Parathyroid adenoma (tissue), 2 donors: ENCODE data around the gene ZBTB20.

Experiments
- H2AFZ ChIP-seq: fragments of 300-600 bp; sonication (generic); one replicate; pipeline ENCODE4 v1.7.0; 2017; ENCODE audit warnings: antibody characterized with exemption, mild to moderate bottlenecking
- H3K27ac ChIP-seq: fragments of 300-600 bp; sonication (generic); one replicate; pipeline ENCODE4 v1.7.0; 2017
- H3K27me3 ChIP-seq: fragments of 300-600 bp; sonication (generic); one replicate; pipeline ENCODE4 v1.7.0; 2017; ENCODE audit warnings: low read length; ENCODE audit not compliant: control insufficient read depth, insufficient read depth
- H3K36me3 ChIP-seq: fragments of 300-600 bp; sonication (generic); one replicate; pipeline ENCODE4 v1.7.0; 2017; ENCODE audit warnings: low read length; ENCODE audit not compliant: control insufficient read depth, insufficient read depth
- H3K4me1 ChIP-seq: fragments of 300-600 bp; sonication (generic); one replicate; pipeline ENCODE4 v1.7.0; 2017; ENCODE audit warnings: control low read depth
- H3K4me2 ChIP-seq: fragments of 300-600 bp; sonication (generic); one replicate; pipeline ENCODE4 v1.7.0; 2017; ENCODE audit warnings: low read length
- H3K4me3 ChIP-seq: fragments of 300-600 bp; sonication (generic); one replicate; pipeline ENCODE4 v1.7.0; 2017; ENCODE audit warnings: low read depth, low read length
- H3K79me2 ChIP-seq: fragments of 300-600 bp; sonication (generic); one replicate; pipeline ENCODE4 v1.7.0; 2017; ENCODE audit warnings: control low read depth
- H3K9ac ChIP-seq: fragments of 300-600 bp; sonication (generic); one replicate; pipeline ENCODE4 v1.7.0; 2017; ENCODE audit warnings: mild to moderate bottlenecking
- H3K9me3 ChIP-seq: fragments of 300-600 bp; sonication (generic); one replicate; pipeline ENCODE4 v1.7.0; 2017; ENCODE audit warnings: low read length; ENCODE audit not compliant: control insufficient read depth
- TF ChIP-seq, protein P1 (sequence below): fragments of 300-600 bp; sonication (generic); IDR thresholded peaks from one replicate; pipeline ENCODE4 v1.7.0; 2017; ENCODE audit warnings: antibody characterized with exemption, mild to moderate bottlenecking
- donor health status: primary hyperparathyroidism.

ZBTB20 gene

GRCh38 chr3:114762144-114762543, 384.9 kb downstream of the ZBTB20 start:
- H2AFZ ChIP-seq = no peak overlapping the region
- peaks cover 2% of the 10 kb centered on the region for H3K4me1 ChIP-seq
- no peaks in the 10 kb centered on the region for H3K36me3 ChIP-seq
- H3K4me3 ChIP-seq = no peak overlapping the region
- no peak overlapping the region for H3K4me2 ChIP-seq
- TF ChIP-seq, protein P1, sequence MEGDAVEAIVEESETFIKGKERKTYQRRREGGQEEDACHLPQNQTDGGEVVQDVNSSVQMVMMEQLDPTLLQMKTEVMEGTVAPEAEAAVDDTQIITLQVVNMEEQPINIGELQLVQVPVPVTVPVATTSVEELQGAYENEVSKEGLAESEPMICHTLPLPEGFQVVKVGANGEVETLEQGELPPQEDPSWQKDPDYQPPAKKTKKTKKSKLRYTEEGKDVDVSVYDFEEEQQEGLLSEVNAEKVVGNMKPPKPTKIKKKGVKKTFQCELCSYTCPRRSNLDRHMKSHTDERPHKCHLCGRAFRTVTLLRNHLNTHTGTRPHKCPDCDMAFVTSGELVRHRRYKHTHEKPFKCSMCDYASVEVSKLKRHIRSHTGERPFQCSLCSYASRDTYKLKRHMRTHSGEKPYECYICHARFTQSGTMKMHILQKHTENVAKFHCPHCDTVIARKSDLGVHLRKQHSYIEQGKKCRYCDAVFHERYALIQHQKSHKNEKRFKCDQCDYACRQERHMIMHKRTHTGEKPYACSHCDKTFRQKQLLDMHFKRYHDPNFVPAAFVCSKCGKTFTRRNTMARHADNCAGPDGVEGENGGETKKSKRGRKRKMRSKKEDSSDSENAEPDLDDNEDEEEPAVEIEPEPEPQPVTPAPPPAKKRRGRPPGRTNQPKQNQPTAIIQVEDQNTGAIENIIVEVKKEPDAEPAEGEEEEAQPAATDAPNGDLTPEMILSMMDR = no peak
- H3K27ac ChIP-seq = no peak overlapping the region
- H3K27me3 ChIP-seq = no peaks in the 10 kb centered on the region
- no peaks in the 10 kb centered on the region for H3K9me3 ChIP-seq
- H3K79me2 ChIP-seq = no peaks in the 10 kb centered on the region
- H3K9ac ChIP-seq = no peak overlapping the region

GRCh38 chr3:114760679-114761078, 386.4 kb downstream of the ZBTB20 start:
- Histone ChIP-seq H3K27ac (no peak overlapping the region), H3K4me2 (no peak overlapping the region), H2AFZ (no peak overlapping the region), H3K36me3 (no peaks in the 10 kb centered on the region), H3K27me3 (no peaks in the 10 kb centered on the region), H3K9ac (no peak overlapping the region), H3K4me3 (no peak overlapping the region), H3K4me1 (peaks cover 6% of the 10 kb centered on the region), H3K79me2 (no peaks in the 10 kb centered on the region), H3K9me3 (no peaks in the 10 kb centered on the region)
- TF ChIP-seq, protein P1 = no peak

- H2AFZ ChIP-seq = no peak overlapping the region
- H3K4me2 ChIP-seq = no peak overlapping the region
- no peak overlapping the region for H3K9ac ChIP-seq
- TF ChIP-seq, protein P1 = no peak
- H3K27ac ChIP-seq = no peak overlapping the region
- H3K36me3 ChIP-seq = no peaks in the 10 kb centered on the region
- H3K4me1 ChIP-seq = peaks cover 6% of the 10 kb centered on the region
- no peaks in the 10 kb centered on the region for H3K9me3 ChIP-seq
- no peaks in the 10 kb centered on the region for H3K79me2 ChIP-seq
- H3K27me3 ChIP-seq = no peaks in the 10 kb centered on the region
- no peak overlapping the region for H3K4me3 ChIP-seq
Observed at GRCh38 chr3:114758831-114759699, 388.0 kb downstream of the ZBTB20 start.

GRCh38 chr3:114756506-114757279, 390.4 kb downstream of the ZBTB20 start:
- H3K79me2 ChIP-seq = no peaks in the 10 kb centered on the region
- H3K4me1 ChIP-seq = peaks cover 6% of the 10 kb centered on the region
- no peak overlapping the region for H3K4me3 ChIP-seq
- no peak overlapping the region for H3K9ac ChIP-seq
- H3K9me3 ChIP-seq = no peaks in the 10 kb centered on the region
- no peak overlapping the region for H3K4me2 ChIP-seq
- no peak overlapping the region for H3K27ac ChIP-seq
- H3K36me3 ChIP-seq = no peaks in the 10 kb centered on the region
- H2AFZ ChIP-seq = no peak overlapping the region
- TF ChIP-seq, protein P1 = no peak
- H3K27me3 ChIP-seq = no peaks in the 10 kb centered on the region
